HG02759 (cell line): ENCODE results near the gene MAGI1.

Experiments
- ATAC-seq: cut with Tn5 transposase; IDR thresholded peaks from one replicate; pipeline ENCODE4 v1.9.1; 2021; ENCODE audit warnings: mild to moderate bottlenecking, moderate library complexity; ENCODE audit not compliant: unreplicated experiment

MAGI1 gene

DNA sequence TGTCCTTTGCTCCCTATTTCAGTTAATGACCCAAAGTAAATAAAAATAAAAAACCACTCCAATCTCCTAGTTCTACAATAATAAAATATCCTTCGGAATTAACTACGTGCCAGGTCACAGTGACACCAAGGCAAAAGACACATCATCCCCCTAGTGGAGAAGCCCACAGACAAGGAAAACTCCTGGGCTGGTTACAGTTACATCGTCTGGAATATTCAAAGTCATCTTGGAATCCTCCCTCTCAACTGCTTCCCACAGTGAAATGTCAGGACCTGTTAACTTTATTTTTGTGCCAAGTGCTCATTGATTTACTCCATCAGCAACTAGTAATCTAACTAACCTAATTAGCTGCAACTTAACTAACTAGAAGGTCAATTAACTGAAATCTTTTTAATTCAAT is 349.3 kb downstream of the MAGI1 start:
- no peak for ATAC-seq

DNA sequence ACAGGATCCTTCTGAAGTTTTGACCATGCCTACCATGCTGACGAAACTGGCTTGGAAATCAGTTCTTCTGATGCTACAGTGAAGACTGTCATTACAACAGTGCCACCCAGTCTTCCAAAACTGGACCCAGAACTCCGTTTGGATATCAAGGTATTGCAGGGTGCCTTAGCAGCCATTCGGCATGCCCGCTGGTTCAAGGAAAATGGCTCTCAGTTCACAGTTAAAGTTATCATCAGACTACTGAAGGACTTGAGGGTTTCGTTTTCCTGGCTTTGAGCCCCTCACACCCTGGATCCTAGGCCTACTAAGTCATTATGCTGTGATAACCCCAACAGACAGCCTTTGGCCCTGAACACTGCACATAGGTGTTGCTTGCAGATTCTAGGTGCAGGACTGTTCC is 351.0 kb downstream of the MAGI1 start:
- no peak for ATAC-seq

DNA sequence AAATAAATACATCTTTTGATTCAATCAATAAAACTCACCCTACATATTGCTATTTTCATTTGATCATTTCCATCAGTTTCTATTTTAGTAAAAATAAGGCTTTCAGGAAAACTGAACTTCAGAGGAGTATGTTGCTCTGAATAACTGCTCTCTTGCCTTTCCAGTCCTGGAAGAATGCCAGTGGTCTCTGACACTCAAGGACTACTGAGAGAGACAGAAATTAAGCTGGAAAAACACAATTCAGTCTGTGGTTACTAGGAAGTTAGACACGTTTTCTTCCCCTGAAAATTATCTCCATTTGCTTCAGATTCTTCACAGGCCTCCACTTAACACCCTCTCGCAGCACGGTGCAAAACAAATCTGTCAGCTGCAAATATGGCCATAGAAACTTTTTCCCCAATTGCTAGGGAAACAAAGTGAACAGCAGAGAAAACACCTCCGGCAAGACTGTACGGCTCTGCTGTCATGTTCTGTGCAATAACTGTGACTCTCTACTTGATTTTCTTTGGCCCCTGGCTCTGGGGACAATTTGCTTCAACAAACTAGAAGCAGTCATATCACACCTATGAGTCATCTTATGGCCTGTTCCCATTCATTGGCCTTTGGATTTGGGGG is 353.0 kb downstream of the MAGI1 start:
- no peak for ATAC-seq

DNA sequence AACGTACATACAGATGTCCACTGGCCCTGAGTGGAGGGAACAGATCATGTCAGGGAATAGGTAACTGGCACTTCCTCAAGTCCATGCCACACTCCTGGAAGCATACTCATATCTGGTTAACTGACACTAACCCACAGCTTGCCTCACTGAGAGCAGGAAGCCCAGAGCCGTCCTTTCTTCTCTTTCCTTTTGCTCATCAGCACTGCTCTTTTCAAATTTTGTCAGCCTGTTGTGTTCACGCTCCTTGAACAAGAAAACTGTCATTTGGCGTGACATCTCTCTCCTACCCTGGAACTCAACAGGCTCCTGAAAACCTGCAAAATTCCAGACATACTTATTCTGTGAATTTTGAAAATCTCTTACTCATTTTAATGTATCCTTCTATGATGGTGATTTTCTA is 360.2 kb downstream of the MAGI1 start:
- no peak for ATAC-seq

DNA sequence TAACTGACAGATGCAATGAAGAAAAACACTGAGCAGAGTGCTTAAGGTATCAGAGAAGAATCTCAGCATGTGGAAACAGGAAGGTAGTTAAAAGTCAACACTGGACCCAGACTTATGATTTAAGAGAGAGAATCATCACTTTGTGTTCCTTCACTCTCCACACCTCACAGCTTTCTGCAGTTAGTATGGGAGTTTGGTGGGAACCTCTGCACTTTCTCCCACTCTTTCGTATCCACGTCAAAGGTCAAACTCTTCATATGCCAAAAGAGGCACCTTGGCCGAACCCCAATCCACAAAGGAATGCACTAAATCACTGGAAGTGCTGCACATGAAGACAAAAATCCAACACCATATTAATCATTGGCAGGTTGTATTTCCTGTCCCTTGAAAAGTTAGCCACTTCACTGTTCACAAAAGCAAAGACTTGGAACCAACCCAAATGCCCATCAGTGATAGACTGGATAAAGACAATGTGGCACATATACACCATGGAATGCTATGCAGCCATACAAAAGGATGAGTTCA is 361.2 kb downstream of the MAGI1 start:
- ATAC-seq, result no peak

DNA sequence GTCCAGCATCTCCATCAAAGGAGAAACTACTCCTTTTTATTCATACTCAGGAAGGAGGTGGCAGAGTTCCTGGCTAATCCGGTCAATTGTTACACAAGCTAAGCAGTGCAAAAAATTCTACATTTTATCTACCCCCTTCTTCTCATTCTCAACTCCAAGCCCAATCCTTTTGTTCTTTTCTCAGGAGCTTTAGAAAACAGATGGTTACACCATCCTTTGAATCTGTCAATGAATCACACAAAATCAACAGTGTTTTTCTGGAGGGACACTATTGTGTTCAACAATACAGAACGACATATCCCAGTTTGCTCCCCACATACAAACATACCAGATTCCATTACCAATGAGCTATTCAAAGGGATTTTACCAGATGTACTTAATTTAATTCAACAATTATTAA is 362.1 kb downstream of the MAGI1 start:
- ATAC-seq, result no peak

DNA sequence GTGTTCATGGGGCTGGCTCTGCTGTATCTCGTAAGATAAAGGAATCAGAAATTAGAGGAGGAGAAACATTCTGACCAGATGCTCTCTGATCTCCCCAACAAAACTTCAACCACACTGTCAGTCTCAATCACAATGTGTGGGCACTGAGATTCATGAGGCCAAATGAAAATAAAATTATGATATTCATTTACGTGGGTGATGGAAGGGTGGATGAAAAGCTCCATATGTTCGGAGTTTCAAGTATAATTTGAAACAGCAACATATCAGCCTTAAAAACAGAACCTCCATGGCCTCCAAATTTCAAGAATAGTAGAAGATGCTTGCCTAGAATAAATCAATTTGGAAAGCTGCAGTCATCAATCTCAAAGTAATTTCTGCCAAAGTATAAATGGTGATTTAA is 363.7 kb downstream of the MAGI1 start:
- no peak for ATAC-seq

DNA sequence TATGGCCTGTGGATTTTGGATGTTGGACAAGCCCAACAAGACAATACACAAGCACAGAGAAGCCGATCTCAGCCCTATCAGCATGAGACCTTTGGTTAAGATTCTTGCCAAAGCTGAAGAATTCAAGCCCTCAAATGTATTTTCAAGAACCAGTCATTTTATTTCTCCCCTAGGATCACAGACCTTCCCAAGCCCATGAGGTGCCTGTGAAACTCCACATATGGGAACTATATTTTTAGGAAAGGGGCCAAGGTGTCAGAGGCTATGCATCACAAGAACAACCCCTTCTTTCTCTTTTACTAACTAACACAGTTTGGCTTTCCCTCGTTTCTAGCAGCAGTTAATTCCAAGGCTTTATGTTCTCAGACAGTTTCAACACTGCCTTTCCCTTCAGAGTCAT is 364.5 kb downstream of the MAGI1 start:
- ATAC-seq, result no peak

DNA sequence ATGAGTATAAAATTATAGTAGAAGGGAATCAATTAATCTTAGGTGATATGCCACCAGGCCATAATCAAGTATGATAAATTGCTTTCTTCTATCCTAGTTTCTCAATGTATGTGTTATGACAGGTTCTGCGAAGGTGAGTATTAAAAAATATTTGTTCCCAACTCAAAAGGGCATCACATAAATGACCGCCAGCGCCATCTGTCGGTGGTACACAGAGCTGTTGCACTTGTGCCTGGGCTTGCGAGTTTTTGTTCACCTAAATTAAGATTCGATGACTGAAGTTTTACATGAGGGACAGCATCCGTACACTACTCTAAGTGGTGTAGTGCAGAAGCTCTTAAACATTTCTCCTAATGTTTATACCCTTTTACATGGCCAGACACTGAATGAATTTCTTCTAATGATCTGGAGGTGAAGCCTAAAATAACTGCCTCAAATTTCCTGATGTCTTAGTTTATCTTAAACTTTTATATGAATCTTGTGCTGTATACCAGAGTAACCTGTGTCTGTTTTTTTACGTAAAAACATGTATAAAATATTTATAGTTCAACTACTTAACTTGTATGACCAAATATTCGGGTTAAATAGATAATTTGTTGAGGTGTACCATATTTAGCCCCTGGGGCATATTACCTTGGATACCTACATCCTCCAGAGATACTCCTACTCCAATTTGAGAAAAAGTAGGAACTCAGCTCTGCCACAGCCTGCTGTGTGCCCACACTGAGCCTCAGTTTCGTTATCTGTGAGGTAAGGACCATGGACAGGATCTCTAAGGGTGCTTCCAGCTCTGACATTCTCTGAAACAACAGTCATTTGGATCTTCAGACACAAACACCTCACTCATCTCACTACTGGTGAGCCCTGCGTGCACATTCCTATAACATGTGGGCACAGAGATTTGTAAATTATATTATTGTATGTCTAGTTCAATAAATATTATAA is 365.6 kb downstream of the MAGI1 start:
- no peak for ATAC-seq

DNA sequence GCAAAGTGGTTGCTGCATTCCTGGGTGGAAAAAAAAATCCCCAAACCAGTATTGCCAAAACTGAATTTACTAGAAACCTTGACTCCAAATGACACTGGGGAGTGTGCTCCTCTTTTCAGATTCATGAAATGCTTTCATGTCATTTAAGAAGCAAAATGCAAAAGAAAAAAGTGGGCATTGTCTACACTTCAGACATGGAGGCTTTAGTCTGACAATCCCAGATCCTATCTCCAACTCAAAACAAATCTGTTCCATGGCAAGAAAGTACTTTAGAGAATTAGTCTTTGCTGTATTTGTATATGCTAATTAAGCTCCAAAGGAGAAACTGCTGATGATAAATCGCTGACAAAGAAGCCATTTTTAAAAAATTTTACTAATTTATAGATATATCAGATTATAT is 366.7 kb downstream of the MAGI1 start:
- no peak for ATAC-seq

DNA sequence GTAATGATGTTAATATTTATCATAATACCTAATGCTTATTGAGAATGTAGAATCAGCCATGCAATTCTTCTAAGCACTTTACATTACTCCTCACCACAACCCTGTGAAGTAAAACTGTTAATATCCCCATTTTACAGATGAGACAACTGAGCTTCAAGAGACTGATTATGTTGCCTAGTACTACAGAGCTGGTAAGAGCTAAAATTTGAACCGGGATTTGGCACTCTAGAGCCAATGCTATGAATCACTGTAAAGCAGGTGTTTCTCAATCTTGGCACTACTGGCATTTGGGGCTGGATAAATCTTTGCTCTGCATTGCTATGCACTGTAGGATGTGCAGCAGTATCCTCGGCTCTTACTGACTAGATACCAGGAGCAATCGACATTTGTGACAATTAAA is 367.7 kb downstream of the MAGI1 start:
- no peak for ATAC-seq

DNA sequence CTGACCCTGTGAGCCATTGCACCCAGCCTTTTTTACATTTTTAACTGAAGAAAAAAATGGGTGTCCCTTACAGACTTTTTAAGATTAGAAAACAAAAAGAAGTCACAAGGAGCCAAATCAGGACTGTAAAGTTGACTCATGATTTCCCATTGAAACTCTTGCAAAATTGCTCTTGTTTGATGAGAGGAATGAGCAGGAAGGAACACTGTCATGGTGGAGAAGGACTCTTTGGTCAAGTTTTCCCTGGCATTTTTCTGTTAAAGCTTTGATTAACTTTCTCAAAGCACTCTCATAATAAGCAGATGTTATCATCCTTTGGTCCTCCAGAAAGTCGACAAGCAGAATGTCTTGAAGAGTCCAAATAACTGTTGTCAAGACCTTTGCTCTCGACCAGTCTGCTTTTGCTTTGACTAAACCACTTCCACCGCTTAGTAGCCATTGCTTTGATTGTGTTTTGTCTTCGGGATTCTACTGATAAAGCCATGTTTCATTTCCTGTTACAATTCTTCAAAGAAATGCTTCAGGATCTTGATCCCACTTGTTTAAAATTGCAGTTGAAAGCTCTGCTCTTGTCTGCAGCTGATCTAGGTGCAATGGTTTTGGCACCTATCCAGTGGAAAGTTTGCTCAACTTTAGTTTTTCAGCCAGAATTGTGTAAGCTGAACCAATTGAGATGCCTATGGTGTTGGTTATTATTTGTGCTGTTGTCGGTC is 369.4 kb downstream of the MAGI1 start:
- ATAC-seq, result no peak

DNA sequence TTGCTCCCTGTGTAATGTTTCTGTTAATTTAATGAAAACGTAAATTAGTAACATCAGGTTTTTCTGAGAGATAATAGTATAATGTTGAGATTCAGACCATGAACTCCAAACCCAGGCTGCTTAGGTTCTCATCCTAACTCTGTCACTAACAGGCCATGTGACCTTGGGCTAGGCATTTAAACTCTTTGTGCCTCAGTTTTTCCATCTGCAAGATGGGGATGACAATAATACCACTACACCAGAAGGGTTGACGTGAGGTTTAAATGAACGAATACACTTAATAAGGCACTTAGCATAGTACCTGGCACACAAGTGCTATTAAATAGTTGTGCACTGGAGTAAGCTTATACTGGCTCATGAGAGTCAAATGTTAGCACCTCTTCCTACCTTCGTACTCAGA is 370.8 kb downstream of the MAGI1 start:
- no peak for ATAC-seq

DNA sequence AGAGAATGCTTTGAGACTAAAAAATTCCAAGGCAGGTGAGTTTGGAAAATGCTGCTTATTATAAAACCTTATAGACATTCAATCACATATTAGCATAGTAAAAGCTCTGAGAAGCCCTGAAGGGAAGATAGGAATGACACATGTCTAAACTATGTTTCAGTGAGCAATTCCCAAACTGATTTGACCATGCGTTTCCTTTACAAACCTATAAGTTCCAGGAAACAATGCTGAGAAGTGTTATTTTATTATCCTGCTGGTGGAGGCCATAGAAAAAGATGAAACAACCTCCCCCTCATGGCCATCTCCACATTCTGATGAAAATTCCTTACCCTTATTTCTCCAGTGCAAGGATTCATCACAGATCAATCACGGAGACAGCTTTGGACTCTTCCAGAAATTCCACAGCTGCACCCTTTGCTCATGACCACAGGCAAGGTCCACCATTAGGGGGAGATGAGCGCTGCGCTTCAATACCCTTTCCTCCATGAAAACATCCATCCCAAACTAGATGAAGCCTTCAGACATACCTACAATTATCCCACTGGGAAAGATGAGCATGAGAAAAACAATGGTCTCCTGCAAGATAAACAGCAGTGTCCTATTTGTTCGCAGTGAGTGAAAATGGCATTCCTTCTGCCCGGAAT is 372.1 kb downstream of the MAGI1 start:
- ATAC-seq, result no peak

DNA sequence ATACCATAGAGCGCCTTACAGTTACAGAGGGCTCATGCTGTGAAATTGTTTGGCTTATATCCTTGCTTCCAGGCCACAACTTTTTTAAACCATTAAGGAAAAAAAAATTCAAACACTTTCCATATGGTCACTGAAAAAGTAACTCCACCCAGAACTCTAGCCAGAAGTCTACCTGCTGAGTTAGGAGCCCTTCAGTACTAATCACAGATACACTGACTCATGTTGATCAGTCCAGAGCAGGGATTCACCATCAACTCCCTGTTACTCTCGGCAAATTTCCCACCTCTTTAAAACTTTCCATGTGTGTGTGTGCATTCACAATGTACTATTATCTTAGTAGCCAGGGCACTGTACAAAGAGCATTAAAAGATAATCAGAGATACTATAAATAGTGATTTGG is 372.8 kb downstream of the MAGI1 start:
- no peak for ATAC-seq

DNA sequence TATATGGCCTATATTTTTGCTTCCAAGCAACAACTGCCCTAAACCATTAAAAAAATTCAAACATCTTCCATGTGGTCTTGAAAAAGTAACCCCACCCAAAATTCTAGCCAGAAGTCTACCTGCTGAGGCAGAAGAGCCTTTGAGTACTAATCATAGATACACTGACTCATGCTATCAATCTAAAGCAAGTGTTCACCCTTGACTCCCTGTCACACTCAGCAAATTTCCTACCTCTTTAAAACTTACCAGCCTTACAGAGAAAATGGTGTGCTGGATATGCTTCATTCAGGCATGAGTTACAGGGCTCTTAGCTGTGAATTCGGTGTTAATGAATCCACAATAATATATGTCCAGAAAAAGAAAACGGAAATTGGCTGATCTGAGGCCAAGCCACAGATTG is 373.8 kb downstream of the MAGI1 start:
- no peak for ATAC-seq

DNA sequence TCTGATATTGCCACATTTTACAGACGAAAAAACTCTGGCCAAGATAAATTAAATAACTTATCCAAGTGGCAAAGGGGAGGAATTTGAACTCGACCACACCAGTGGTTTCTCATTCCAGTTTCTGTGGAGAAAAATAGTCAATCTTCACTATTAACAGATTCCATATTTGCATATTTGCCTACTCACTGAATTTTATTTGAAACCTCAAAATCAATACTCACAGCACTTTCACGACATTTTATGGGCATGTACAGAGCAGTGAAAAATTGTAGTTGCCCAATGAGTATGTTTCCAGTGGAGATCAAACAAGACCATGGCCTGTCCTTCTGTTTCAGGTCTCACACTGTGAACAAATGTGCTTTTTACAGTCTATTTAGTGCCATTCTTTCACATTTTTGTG is 374.3 kb downstream of the MAGI1 start:
- ATAC-seq, result no peak

DNA sequence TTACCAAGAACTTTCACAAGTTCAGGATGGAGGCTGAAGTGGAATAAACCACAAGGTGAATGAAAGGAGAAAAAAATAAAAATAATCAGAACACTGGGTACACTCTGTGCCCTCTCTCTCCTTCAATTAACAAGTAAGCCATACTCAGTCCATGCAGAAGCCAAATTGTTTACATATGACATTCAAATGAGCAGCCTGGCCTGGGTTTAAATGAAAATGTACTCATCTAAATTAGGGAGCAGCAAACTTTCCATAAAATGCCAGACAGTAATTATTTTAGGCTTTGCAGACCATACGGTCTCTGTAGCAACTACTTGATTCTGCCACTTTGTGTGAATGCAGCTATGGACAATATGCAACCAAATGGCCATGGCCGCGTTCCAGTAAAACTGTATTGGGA is 376.6 kb downstream of the MAGI1 start:
- ATAC-seq, result no peak

DNA sequence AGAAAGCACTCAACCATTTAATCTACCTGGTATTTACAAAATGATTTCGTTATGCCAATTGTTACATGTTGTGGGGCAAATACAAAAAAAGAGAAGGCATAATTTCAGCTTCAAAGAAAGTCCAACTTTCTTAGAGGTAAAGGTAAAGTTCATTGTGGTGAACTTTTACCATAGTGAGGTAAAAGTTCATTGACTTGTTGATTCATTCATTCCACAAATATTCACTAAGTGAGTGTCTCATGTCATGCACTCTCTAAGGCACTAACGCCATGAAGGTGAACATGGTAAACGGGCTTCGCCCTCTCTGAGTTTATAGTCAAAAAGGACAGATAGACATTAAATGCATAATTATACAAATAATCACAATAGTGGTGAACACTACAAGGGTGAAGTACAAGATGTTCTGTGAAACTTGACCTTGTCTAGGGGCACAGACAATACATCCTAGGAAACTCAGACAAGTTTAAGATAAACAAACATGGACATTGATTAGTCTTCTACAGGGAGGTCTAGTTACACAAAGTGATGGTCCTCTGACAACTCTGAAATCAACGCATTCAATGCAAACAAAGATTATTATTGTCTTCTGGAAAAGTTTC is 378.6 kb downstream of the MAGI1 start:
- ATAC-seq, result no peak

DNA sequence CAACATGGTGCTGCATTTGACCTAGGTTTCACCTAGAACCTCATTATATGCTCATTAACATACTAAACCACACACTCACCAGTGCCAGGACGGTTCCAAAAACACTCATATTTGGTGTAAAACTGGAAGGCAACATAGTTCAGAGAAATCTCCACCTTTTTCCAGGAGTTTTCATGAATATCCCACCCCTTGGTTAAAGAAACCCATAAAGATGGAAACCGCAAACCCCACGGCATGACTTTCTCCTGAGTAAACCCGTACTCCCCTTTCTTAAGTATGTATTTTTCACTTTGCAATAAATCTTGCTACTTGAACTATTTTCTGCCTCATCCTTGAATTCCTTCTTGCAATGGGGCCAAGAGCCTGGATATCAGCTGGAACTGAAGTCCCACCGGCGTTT is 379.3 kb downstream of the MAGI1 start:
- ATAC-seq, result no peak

DNA sequence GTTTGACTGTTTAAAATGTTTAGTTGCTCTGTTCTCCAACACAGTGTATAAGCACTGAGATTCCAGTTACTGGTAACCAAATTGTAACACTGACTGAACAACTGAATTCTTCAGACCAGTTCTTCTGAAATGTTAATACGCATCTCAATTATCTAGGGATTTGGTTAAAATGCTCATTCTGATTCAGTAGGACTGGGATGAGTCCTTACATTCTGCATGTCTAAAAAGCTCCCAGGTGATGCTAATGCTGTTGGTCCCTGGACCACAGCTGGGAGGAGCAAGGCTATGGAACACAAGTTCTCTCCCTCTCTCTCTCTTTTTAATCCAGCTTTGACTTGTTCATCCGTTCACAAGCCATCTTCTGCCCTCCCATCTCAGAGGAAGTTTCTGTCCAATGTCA is 380.3 kb downstream of the MAGI1 start:
- ATAC-seq, result no peak
